OCI-LY3 (cell line): ENCODE measurements around the gene SLC16A8.

ENCODE experiments used
- H2AFZ ChIP-seq: fragments of 200-600, 300-600 bp; shearing (Covaris generic); 2 replicates; pipeline ENCODE4 v1.6.0; 2014; ENCODE audit warnings: antibody characterized with exemption, low read depth, low read length
- H3K27ac ChIP-seq: fragments of 200-600, 300-600 bp; sonication (generic); 2 replicates; pipeline ENCODE4 v1.5.1; 2014; ENCODE audit warnings: mild to moderate bottlenecking, low read length, moderate library complexity, mixed read lengths
- H3K27me3 ChIP-seq: fragments of 200-600, 300-600 bp; sonication (generic); 2 replicates; pipeline ENCODE4 v1.6.1; 2014; ENCODE audit warnings: low read depth, low read length, mixed read lengths
- H3K36me3 ChIP-seq: fragments of 200-600, 300-600 bp; sonication (generic); replicated peaks from 2 replicates; pipeline ENCODE3; 2014; ENCODE audit warnings: low read depth, low read length, mixed read lengths
- H3K4me1 ChIP-seq: fragments of 300-600, 200-600 bp; sonication (generic); 2 replicates; pipeline ENCODE4 v1.6.1; 2014; ENCODE audit warnings: low read length, mixed read lengths
- H3K4me2 ChIP-seq: fragments of 200-600, 300-600 bp; sonication (generic); 2 replicates; pipeline ENCODE4 v1.6.1; 2014; ENCODE audit warnings: low read length, mixed read lengths
- H3K4me3 ChIP-seq: fragments of 300-600, 200-600 bp; sonication (generic); 2 replicates; pipeline ENCODE4 v1.5.1; 2014; ENCODE audit warnings: antibody characterized with exemption, mild to moderate bottlenecking, low read length, moderate library complexity
- H3K79me2 ChIP-seq: fragments of 300-600, 200-600 bp; shearing (Covaris generic); 2 replicates; pipeline ENCODE4 v1.6.1; 2014; ENCODE audit warnings: mild to moderate bottlenecking, low read length, mixed read lengths
- H3K9ac ChIP-seq: fragments of 300-600, 200-600 bp; shearing (Covaris generic); 2 replicates; pipeline ENCODE4 v1.6.0; 2014; ENCODE audit warnings: mild to moderate bottlenecking, low read length, moderate library complexity
- H3K9me3 ChIP-seq: fragments of 200-600, 300-600 bp; shearing (Covaris generic); 2 replicates; pipeline ENCODE4 v1.6.1; 2014; ENCODE audit warnings: low read length, mixed read lengths; ENCODE audit not compliant: insufficient read depth
- H4K20me1 ChIP-seq: fragments of 200-600, 300-600 bp; sonication (generic); 2 replicates; pipeline ENCODE4 v1.6.1; 2016; ENCODE audit warnings: low read length, mixed read lengths; ENCODE audit not compliant: insufficient read depth
- CTCF ChIP-seq: fragments of 200-600, 300-600 bp; sonication (generic); IDR thresholded peaks from 2 replicates; pipeline ENCODE4 v1.5.1; 2014; ENCODE audit warnings: antibody characterized with exemption, low read length, low read depth
- EZH2phosphoT487 ChIP-seq: fragments of 200-600 bp; shearing (Covaris generic); IDR thresholded peaks from 2 replicates; pipeline ENCODE4 v1.6.1; 2018; ENCODE audit warnings: antibody characterized with exemption, mixed run types, low read depth

SLC16A8 gene

GRCh38 chr22:38083931-38084631 lies at the start of gene SLC16A8:
Gene SLC16A8, minus strand, starts transcription at chr22:38084184. Its CDS starts 1,311 bp downstream, at chr22:38082873.
- H3K9ac ChIP-seq, result no peak within 1 kb of the TSS
- H3K27ac ChIP-seq, result no peak within 1 kb of the TSS
- H3K36me3 ChIP-seq, result no peaks in the 10 kb centered on the region
- H4K20me1 ChIP-seq, result no peaks in the 10 kb centered on the region
- no peak within 1 kb of the TSS for H2AFZ ChIP-seq
- no peaks in the 10 kb centered on the region for H3K4me1 ChIP-seq
- H3K27me3 ChIP-seq, result no peaks in the 10 kb centered on the region
- TF ChIP-seq EZH2phosphoT487, result no peak
- TF ChIP-seq CTCF, result no peak
- H3K79me2 ChIP-seq, result no peaks in the 10 kb centered on the region
- no peak within 1 kb of the TSS for H3K4me3 ChIP-seq
- H3K9me3 ChIP-seq, result no peaks in the 10 kb centered on the region
- H3K4me2 ChIP-seq, result no peak within 1 kb of the TSS

GRCh38 chr22:38133331-38133730 lies 49.3 kb upstream of the SLC16A8 start:
- Histone ChIP-seq H4K20me1 (no peaks in the 10 kb centered on the region), H3K4me3 (no peak overlapping the region), H2AFZ (no peak overlapping the region), H3K36me3 (no peaks in the 10 kb centered on the region), H3K9ac (no peak overlapping the region), H3K4me1 (no peaks in the 10 kb centered on the region), H3K9me3 (no peaks in the 10 kb centered on the region), H3K79me2 (no peaks in the 10 kb centered on the region), H3K27me3 (no peaks in the 10 kb centered on the region), H3K27ac (no peak overlapping the region), H3K4me2 (no peak overlapping the region)
- no peak for TF ChIP-seq EZH2phosphoT487
- TF ChIP-seq CTCF, result no peak

- H3K79me2 ChIP-seq, result no peaks in the 10 kb centered on the region
- H3K36me3 ChIP-seq, result no peaks in the 10 kb centered on the region
- H2AFZ ChIP-seq, result no peak overlapping the region
- no peak overlapping the region for H3K4me3 ChIP-seq
- H4K20me1 ChIP-seq, result no peaks in the 10 kb centered on the region
- no peaks in the 10 kb centered on the region for H3K27me3 ChIP-seq
- no peak overlapping the region for H3K4me2 ChIP-seq
- no peak for TF ChIP-seq EZH2phosphoT487
- TF ChIP-seq CTCF, result no peak
- H3K4me1 ChIP-seq, result no peaks in the 10 kb centered on the region
- no peak overlapping the region for H3K27ac ChIP-seq
- H3K9me3 ChIP-seq, result no peaks in the 10 kb centered on the region
- H3K9ac ChIP-seq, result no peak overlapping the region
Observed at GRCh38 chr22:38132794-38133193, 48.8 kb upstream of the SLC16A8 start.

- H3K9me3 ChIP-seq, result no peaks in the 10 kb centered on the region
- H3K4me3 ChIP-seq, result no peak overlapping the region
- no peaks in the 10 kb centered on the region for H3K36me3 ChIP-seq
- no peak overlapping the region for H2AFZ ChIP-seq
- no peaks in the 10 kb centered on the region for H3K4me1 ChIP-seq
- H3K79me2 ChIP-seq, result no peaks in the 10 kb centered on the region
- no peak overlapping the region for H3K9ac ChIP-seq
- no peak overlapping the region for H3K27ac ChIP-seq
- no peak overlapping the region for H3K4me2 ChIP-seq
- H3K27me3 ChIP-seq, result no peaks in the 10 kb centered on the region
- no peak for TF ChIP-seq CTCF
- TF ChIP-seq EZH2phosphoT487, result no peak
- no peaks in the 10 kb centered on the region for H4K20me1 ChIP-seq
Observed at GRCh38 chr22:38132136-38132535, 48.2 kb upstream of the SLC16A8 start.
